Body of pancreas (tissue), 4 donors: ENCODE results near the gene UCN3. TPM values are rescaled to one million over a fixed set of nuclear protein-coding genes. Genes with fewer than 3 reads are reported as not detected.

Source experiments
- ATAC-seq: fragments of 150-250 bp; one replicate; pipeline ENCODE4 v1.9.1; 2016
- DNase-seq, 4 donors: peaks; one replicate each; pipeline ENCODE4 v3.0.0-alpha.2; 2019
- H3K27ac ChIP-seq, 4 donors: fragments of 200-600 bp; sonication (generic); 1 replicate in 3 of 4; 2 replicates in 1 of 4; pipeline versions ENCODE4 v1.5.1 to v1.6.1; 2016 to 2019; ENCODE audit warnings: mild to moderate bottlenecking in 1 of 4, mixed read lengths in 1 of 4, moderate library complexity in 1 of 4
- H3K27me3 ChIP-seq, 2 donors: fragments of 200-600 bp; sonication (generic); one replicate each; pipeline ENCODE4 v1.6.0; 2016; ENCODE audit warnings: mild to moderate bottlenecking in 1 of 2
- H3K36me3 ChIP-seq, 2 donors: fragments of 200-600 bp; sonication (generic); replicated peaks in 1 of 2; 2 replicates each; pipeline ENCODE4 v1.5.1; 2016; ENCODE audit warnings: low read depth in 2 of 2; ENCODE audit not compliant: insufficient read depth in 1 of 2
- H3K4me1 ChIP-seq: fragments of 200-600 bp; sonication (generic); one replicate; pipeline ENCODE4 v1.6.0; 2016
- H3K4me3 ChIP-seq, 2 donors: fragments of 200-600 bp; sonication (generic); 1 replicate in 1 of 2; 2 replicates in 1 of 2; pipeline ENCODE4 v1.5.1; 2016 to 2019
- H3K9me3 ChIP-seq, 3 donors: fragments of 200-600 bp; sonication (generic); 1 replicate in 2 of 3; 2 replicates in 1 of 3; pipeline ENCODE4 v1.5.1; 2016
- CTCF ChIP-seq, 7 experiments: fragments of 450-650 bp in 4 of 7; fragments of 200-600 bp in 3 of 7; sonication (generic) in 3 of 7; IDR thresholded peaks; one replicate each; pipeline ENCODE4 v1.5.1; 2016 to 2019; ENCODE audit warnings: antibody characterized with exemption in 7 of 7
- POLR2A ChIP-seq, 3 donors: fragments of 450-650 bp; IDR thresholded peaks; one replicate each; pipeline ENCODE4 v1.6.1; 2016; ENCODE audit warnings: antibody characterized with exemption in 3 of 3, mild to moderate bottlenecking in 2 of 3
- WGBS, 2 donors: methylation state at CpG; one replicate each; pipeline ENCODE4 v1.1.5; 2017; 5-methylcytosine and 5-hydroxymethylcytosine counted together
- intact Hi-C: fragments of 100-400 bp; cut with DNase I; formaldehyde crosslinking; loops from one replicate; pipeline ENCODE4 v1.15.1; 2023
- total RNA-seq, 2 donors: library from RNA; depleted of rRNA; stranded (reverse); fragments of >200 nt; gene quantifications; one replicate each; pipeline ENCODE4 v1.1.0, GENCODE V29; 2016

The UCN3 gene
- total RNA-seq, 2 donors from 2014 or later, result 1.0 TPM; not detected in 1

GRCh38 chr10:5419466-5420094 is 54.8 kb downstream of the UCN3 start:
- H3K4me3 ChIP-seq, result no peak overlapping the region
- no peaks in the 10 kb centered on the region for H3K36me3 ChIP-seq
- ATAC-seq (no peak), DNase-seq (no peak)
- no peak overlapping the region for H3K27ac ChIP-seq
- TF ChIP-seq CTCF (IDR thresholded peaks at IDR 0.05) (no peak), POLR2A (IDR thresholded peaks at IDR 0.05) (no peak)
- no peaks in the 10 kb centered on the region for H3K27me3 ChIP-seq
- intact Hi-C loops, result no loop called here
- 90 to 94% methylated on average over 3 of the region's 3 CpGs for WGBS, 2 donors
- H3K9me3 ChIP-seq, result no peaks in the 10 kb centered on the region
- peaks cover 4% of the 10 kb centered on the region for H3K4me1 ChIP-seq

DNA sequence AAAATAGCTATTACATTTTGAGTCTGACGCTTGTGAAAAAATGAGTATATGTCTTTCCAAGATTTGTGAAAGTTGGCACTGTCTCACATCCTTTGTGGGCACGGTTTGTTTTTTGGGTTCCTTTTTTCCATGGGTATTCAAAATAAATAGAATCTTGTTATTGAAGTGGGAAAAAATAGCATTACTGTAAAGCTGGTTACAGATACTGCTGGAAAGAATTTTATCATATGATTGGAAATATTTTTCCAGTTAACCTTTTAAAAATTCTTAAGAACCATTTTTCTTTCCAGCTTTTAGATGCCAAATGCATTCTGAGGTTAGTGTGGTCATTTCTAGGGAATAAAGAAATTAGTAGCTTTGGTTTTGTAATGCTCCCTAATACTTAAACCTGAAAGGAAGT is 59.0 kb downstream of the UCN3 start:
- no peaks in the 10 kb centered on the region for H3K27me3 ChIP-seq
- H3K36me3 ChIP-seq, result no peaks in the 10 kb centered on the region
- no peak overlapping the region for H3K4me3 ChIP-seq
- intact Hi-C loops, result no loop called here
- no peak for DNase-seq
- no peaks in the 10 kb centered on the region for H3K4me1 ChIP-seq
- WGBS, 2 donors, result 32 to 35% methylated on average over 2 of the region's 2 CpGs
- no peak for ATAC-seq
- H3K27ac ChIP-seq, result no peak overlapping the region
- TF ChIP-seq POLR2A (IDR thresholded peaks at IDR 0.05) (no peak), CTCF (IDR thresholded peaks at IDR 0.05) (no peak)
- no peaks in the 10 kb centered on the region for H3K9me3 ChIP-seq

Other genes starting within 250 kb of the UCN3 start
- not detected for gene AKR1C8, start 179.8 kb upstream of the UCN3 start, total RNA-seq
- 1 to 10 TPM in 1 of 2 donors, not detected in 1; 1.0 TPM for gene AKR1C4, start 168.1 kb upstream of the UCN3 start, total RNA-seq
- not detected for gene TUBAL3, start 39.9 kb downstream of the UCN3 start, total RNA-seq
- gene NET1, start 47.6 kb downstream of the UCN3 start, total RNA-seq, result 10 to 100 TPM; 37.9 to 70.3 TPM
- gene CALML5, start 134.6 kb downstream of the UCN3 start, total RNA-seq, result not detected
- gene CALML3, start 160.0 kb downstream of the UCN3 start, total RNA-seq, result not detected